ENCODE measurements around the gene RNF8. TPM values are rescaled to one million over a fixed set of nuclear protein-coding genes. Genes with fewer than 3 reads are reported as not detected.

The RNF8 gene
- total RNA-seq = 19.5 and 20.3 TPM in 2 replicates

DNA sequence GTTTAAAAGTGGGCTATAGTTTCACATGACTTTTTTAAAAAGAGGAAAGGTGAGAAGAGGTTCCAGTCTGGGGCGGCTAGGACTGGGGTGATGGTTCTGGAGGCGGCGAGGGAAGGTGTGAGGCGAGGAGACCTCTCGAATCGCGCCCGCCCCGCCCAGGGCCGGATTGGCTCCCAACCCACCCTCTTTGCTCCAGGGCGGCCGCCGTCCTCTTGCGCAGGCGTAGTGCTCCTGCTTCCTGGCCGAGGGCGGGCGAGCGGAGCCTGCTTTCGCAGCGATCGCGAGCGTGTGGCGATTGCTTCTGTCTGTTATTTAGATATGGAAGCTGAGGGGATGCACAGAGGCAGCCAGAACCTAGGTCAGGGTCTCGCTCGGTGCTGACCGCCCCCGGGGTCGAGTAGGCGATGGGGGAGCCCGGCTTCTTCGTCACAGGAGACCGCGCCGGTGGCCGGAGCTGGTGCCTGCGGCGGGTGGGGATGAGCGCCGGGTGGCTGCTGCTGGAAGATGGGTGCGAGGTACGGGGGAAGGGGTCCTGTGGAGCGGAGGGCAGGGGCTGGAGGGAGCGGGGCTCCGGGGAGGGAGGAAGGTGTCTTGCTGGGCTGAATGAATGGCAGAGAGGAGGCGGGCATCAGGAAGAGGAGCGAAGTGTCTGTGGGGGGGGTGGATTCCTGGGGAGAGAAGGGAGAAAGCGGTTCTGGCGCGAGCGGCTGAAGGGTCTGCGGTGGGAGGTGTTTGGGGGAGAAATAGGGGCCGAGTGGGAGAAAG, at the start of gene RNF8:
TSS of gene RNF8 (plus strand) at position 223 of the 765 bp plus-strand sequence. CDS start at position 405, 182 bp downstream.

GRCh38 chr6:37432916-37433656, 79.3 kb downstream of the RNF8 start, which contains the start of gene CMTR1:
TSS of gene CMTR1 (plus strand) at chr6:37433221. CDS start at chr6:37435630, 2,409 bp downstream.

Small RNA genes lying within 50 kb of the gene (small RNA-seq; reads per million reads assigned to genes)
- not detected for gene RN7SL273P

Other genes with a start within 250 kb of the RNF8 start
- 6.5 and 9.2 TPM in 2 replicates for gene PIM1, start 183.8 kb upstream of the RNF8 start, total RNA-seq
- gene TBC1D22B, start 96.2 kb upstream of the RNF8 start, total RNA-seq = 4.8 and 6.6 TPM in 2 replicates
- 1.8 and 2.9 TPM in 2 replicates for gene TMEM217, start 95.8 kb upstream of the RNF8 start, total RNA-seq
- gene CMTR1, start 79.2 kb downstream of the RNF8 start, total RNA-seq = 32.0 and 35.4 TPM in 2 replicates
- 11.9 and 16.5 TPM in 2 replicates for gene CCDC167, start 145.9 kb downstream of the RNF8 start, total RNA-seq

Data from subcutaneous preadipocyte (primary cell).